CD4-positive, CD25-positive, alpha-beta regulatory T cell (primary cell): ENCODE measurements around the gene UCKL1. TPM values are rescaled to one million over a fixed set of nuclear protein-coding genes. Genes with fewer than 3 reads are reported as not detected.
"Not testable (repeated sequence)": the region's sequence is repeated elsewhere in the genome, so short reads cannot be mapped to it uniquely, and the experiment has no call there.

ENCODE experiments used
- ATAC-seq, 2 donors: fragments of 150-1000 bp; cut with Tn5 transposase; one replicate each; pipeline ENCODE4 v1.10.0; 2021; ENCODE audit warnings: low read depth in 2 of 2, moderate number of reproducible peaks in 2 of 2, moderate library complexity in 1 of 2
- DNase-seq, 3 donors: peaks; one replicate each; pipeline versions ENCODE4 v3.0.0 to v3.0.0-alpha.2; 2012 to 2022; ENCODE audit warnings: mixed read lengths in 1 of 3
- H3K27ac ChIP-seq: one replicate; pipeline ENCODE4 v1.7.0; 2013; ENCODE audit warnings: mild to moderate bottlenecking, low read length; ENCODE audit not compliant: insufficient read depth, poor library complexity, severe bottlenecking
- H3K27me3 ChIP-seq: one replicate; pipeline ENCODE4 v1.7.0; 2013; ENCODE audit warnings: low read length; ENCODE audit not compliant: control insufficient read depth, insufficient read depth
- H3K36me3 ChIP-seq: one replicate; pipeline ENCODE4 v1.7.0; 2013; ENCODE audit warnings: mild to moderate bottlenecking, low read length, moderate library complexity; ENCODE audit not compliant: control insufficient read depth, insufficient read depth
- H3K4me1 ChIP-seq: 2 replicates; pipeline ENCODE4 v1.7.0; 2013; ENCODE audit warnings: mild to moderate bottlenecking, low read length; ENCODE audit not compliant: insufficient read depth, control insufficient read depth, poor library complexity, severe bottlenecking
- H3K4me3 ChIP-seq: one replicate; pipeline ENCODE4 v1.7.0; 2013; ENCODE audit warnings: low read depth, mild to moderate bottlenecking, low read length, moderate library complexity
- H3K9me3 ChIP-seq, 2 experiments: 1 replicate in 1 of 2; 2 replicates in 1 of 2; pipeline ENCODE4 v1.7.0; 2013; ENCODE audit warnings: low read length in 2 of 2, mild to moderate bottlenecking in 1 of 2, moderate library complexity in 1 of 2; ENCODE audit not compliant: control insufficient read depth in 2 of 2
- H3K27ac Mint-ChIP-seq, 3 donors: one replicate each; pipeline ENCODE4 v1.8.0; 2020 to 2022; ENCODE audit warnings: mild to moderate bottlenecking in 3 of 3, mixed read lengths in 3 of 3, moderate library complexity in 2 of 3
- H3K27me3 Mint-ChIP-seq: one replicate; pipeline ENCODE4 v1.8.0; 2022; ENCODE audit warnings: mild to moderate bottlenecking, mixed read lengths
- H3K36me3 Mint-ChIP-seq: one replicate; pipeline ENCODE4 v1.8.0; 2020; ENCODE audit warnings: mixed read lengths
- H3K4me1 Mint-ChIP-seq, 4 donors: one replicate each; pipeline ENCODE4 v1.8.0; 2020 to 2022; ENCODE audit warnings: mixed read lengths in 4 of 4, mild to moderate bottlenecking in 1 of 4
- H3K4me3 Mint-ChIP-seq, 4 donors: one replicate each; pipeline ENCODE4 v1.8.0; 2020 to 2022; ENCODE audit warnings: mild to moderate bottlenecking in 4 of 4, mixed read lengths in 4 of 4, moderate library complexity in 3 of 4
- H3K9me3 Mint-ChIP-seq, 7 donors: one replicate each; pipeline ENCODE4 v1.8.0; 2020 to 2022; ENCODE audit warnings: mixed read lengths in 7 of 7, mild to moderate bottlenecking in 3 of 7, moderate library complexity in 2 of 7
- polyA plus RNA-seq, 4 donors: library from polyadenylated mRNA; unstranded; fragments of 300-500 nt; fragmentation: Illumina TruSeq; gene quantifications; one replicate each; pipeline ENCODE4 v1.2.3, GENCODE V29; 2021
- total RNA-seq: library from RNA; stranded (reverse); gene quantifications from one replicate; pipeline ENCODE4 v1.2.3, GENCODE V29; 2022

The UCKL1 gene
- total and polyA plus RNA-seq, 5 donors from 2014 or later, result 25.1 to 43.0 (median 32.6) TPM

- H3K4me3 ChIP-seq, result no peak overlapping the region
- Mint-ChIP-seq H3K27me3 (no peaks in the 10 kb centered on the region), H3K9me3 (peaks cover 0 to 2% (median 0%) of the 10 kb centered on the region in 7 donors), H3K27ac (no peak overlapping the region), H3K36me3 (peaks cover 8% of the 10 kb centered on the region), H3K4me1 (peaks cover 0 to 11% (median 5%) of the 10 kb centered on the region in 4 donors), H3K4me3 (no peak overlapping the region)
- DNase-seq (peak in 1 of 3 donors; percentile 0), ATAC-seq (no peak)
- H3K4me1 ChIP-seq, result peaks cover 9% of the 10 kb centered on the region
- peaks cover 16% of the 10 kb centered on the region for H3K36me3 ChIP-seq
- H3K9me3 ChIP-seq, result no peaks in the 10 kb centered on the region
- no peak overlapping the region for H3K27ac ChIP-seq
- H3K27me3 ChIP-seq, result no peaks in the 10 kb centered on the region
Measured at GRCh38 chr20:63964412-63964811, 8.2 kb upstream of the UCKL1 start.

- H3K27me3 Mint-ChIP-seq, result no peaks in the 10 kb centered on the region
- H3K27me3 ChIP-seq, result no peaks in the 10 kb centered on the region
- peaks cover 0 to 2% (median 0%) of the 10 kb centered on the region in 7 donors for H3K9me3 Mint-ChIP-seq
- ATAC-seq (no peak), DNase-seq (peak in 1 of 3 donors; percentile 0)
- peaks cover 4% of the 10 kb centered on the region for H3K4me1 ChIP-seq
- H3K36me3 ChIP-seq, result peaks cover 16% of the 10 kb centered on the region
- H3K9me3 ChIP-seq, result no peaks in the 10 kb centered on the region
- H3K4me3 Mint-ChIP-seq, result no peak overlapping the region
- peaks cover 0 to 8% (median 4%) of the 10 kb centered on the region in 4 donors for H3K4me1 Mint-ChIP-seq
- no peak overlapping the region for H3K4me3 ChIP-seq
- no peak overlapping the region for H3K27ac ChIP-seq
- H3K36me3 Mint-ChIP-seq, result peaks cover 8% of the 10 kb centered on the region
- peak overlapping the region in 1 of 3 donors; percentile 80 for H3K27ac Mint-ChIP-seq
Measured at GRCh38 chr20:63963784-63964301, 7.6 kb upstream of the UCKL1 start.

GRCh38 chr20:63963348-63963741 lies 7.1 kb upstream of the UCKL1 start:
- DNase-seq, result peak in 1 of 3 donors; percentile 0
- no peaks in the 10 kb centered on the region for H3K9me3 ChIP-seq
- Mint-ChIP-seq H3K9me3 (peaks cover 0 to 1% (median 0%) of the 10 kb centered on the region in 7 donors), H3K36me3 (peaks cover 8% of the 10 kb centered on the region), H3K27me3 (no peaks in the 10 kb centered on the region), H3K4me3 (no peak overlapping the region), H3K27ac (no peak overlapping the region), H3K4me1 (peaks cover 0 to 4% (median 2%) of the 10 kb centered on the region in 4 donors)
- H3K4me3 ChIP-seq, result no peak overlapping the region
- no peaks in the 10 kb centered on the region for H3K4me1 ChIP-seq
- no peak for ATAC-seq
- H3K27me3 ChIP-seq, result no peaks in the 10 kb centered on the region
- peaks cover 16% of the 10 kb centered on the region for H3K36me3 ChIP-seq
- H3K27ac ChIP-seq, result no peak overlapping the region

- H3K4me1 Mint-ChIP-seq, result peaks cover 0 to 2% (median 0%) of the 10 kb centered on the region in 4 donors
- H3K4me1 ChIP-seq, result peaks cover 5% of the 10 kb centered on the region
- H3K36me3 Mint-ChIP-seq, result peaks cover 8% of the 10 kb centered on the region
- DNase-seq (peak in 1 of 3 donors; percentile 1), ATAC-seq (no peak)
- H3K4me3 ChIP-seq, result no peak overlapping the region
- no peak overlapping the region for H3K27ac ChIP-seq
- no peaks in the 10 kb centered on the region for H3K9me3 ChIP-seq
- no peak overlapping the region for H3K4me3 Mint-ChIP-seq
- H3K9me3 Mint-ChIP-seq, result no peaks in the 10 kb centered on the region
- H3K27ac Mint-ChIP-seq, result no peak overlapping the region
- no peaks in the 10 kb centered on the region for H3K27me3 Mint-ChIP-seq
- no peaks in the 10 kb centered on the region for H3K27me3 ChIP-seq
- peaks cover 16% of the 10 kb centered on the region for H3K36me3 ChIP-seq
Measured at GRCh38 chr20:63962426-63963347, 6.5 kb upstream of the UCKL1 start.

GRCh38 chr20:63961664-63962425 lies 5.6 kb upstream of the UCKL1 start:
- Histone ChIP-seq H3K27ac (no peak overlapping the region), H3K4me3 (no peak overlapping the region), H3K36me3 (peaks cover 13% of the 10 kb centered on the region), H3K27me3 (no peaks in the 10 kb centered on the region), H3K9me3 (no peaks in the 10 kb centered on the region), H3K4me1 (peaks cover 13% of the 10 kb centered on the region)
- no peaks in the 10 kb centered on the region for H3K9me3 Mint-ChIP-seq
- no peak for DNase-seq
- no peaks in the 10 kb centered on the region for H3K27me3 Mint-ChIP-seq
- peaks cover 8% of the 10 kb centered on the region for H3K36me3 Mint-ChIP-seq
- H3K4me3 Mint-ChIP-seq, result peak overlapping the region in 1 of 4 donors; percentile 38
- ATAC-seq, result no peak
- peaks cover 0 to 9% (median 0%) of the 10 kb centered on the region in 4 donors for H3K4me1 Mint-ChIP-seq
- H3K27ac Mint-ChIP-seq, result no peak overlapping the region

GRCh38 chr20:63960654-63961621 lies 4.7 kb upstream of the UCKL1 start:
- H3K27me3 Mint-ChIP-seq, DNase-seq, H3K27ac Mint-ChIP-seq, H3K36me3 Mint-ChIP-seq, H3K9me3 Mint-ChIP-seq, H3K4me3 ChIP-seq, H3K4me1 Mint-ChIP-seq, H3K27ac ChIP-seq, H3K27me3 ChIP-seq, H3K9me3 ChIP-seq, ATAC-seq: not testable (repeated sequence)
- H3K36me3 ChIP-seq, result peaks cover 13% of the 10 kb centered on the region
- H3K4me1 ChIP-seq, result peaks cover 17% of the 10 kb centered on the region
- H3K4me3 Mint-ChIP-seq, result peak overlapping the region in 1 of 4 donors; percentile 38

GRCh38 chr20:63959699-63960075 lies 3.5 kb upstream of the UCKL1 start:
- no peak for DNase-seq
- Histone ChIP-seq H3K9me3 (no peaks in the 10 kb centered on the region), H3K27me3 (no peaks in the 10 kb centered on the region), H3K27ac (no peak overlapping the region), H3K4me3 (no peak overlapping the region), H3K36me3 (peaks cover 13% of the 10 kb centered on the region), H3K4me1 (peaks cover 29% of the 10 kb centered on the region)
- H3K27me3 Mint-ChIP-seq, result no peaks in the 10 kb centered on the region
- no peaks in the 10 kb centered on the region for H3K9me3 Mint-ChIP-seq
- ATAC-seq, result no peak
- H3K27ac Mint-ChIP-seq, result peak overlapping the region in 1 of 3 donors; percentile 52
- H3K4me1 Mint-ChIP-seq, result peaks cover 0 to 17% (median 3%) of the 10 kb centered on the region in 4 donors
- H3K4me3 Mint-ChIP-seq, result peak overlapping the region in 1 of 4 donors; percentile 18
- H3K36me3 Mint-ChIP-seq, result peaks cover 8% of the 10 kb centered on the region
